Hepatocyte (in vitro differentiated cells): ENCODE results near the gene DEAF1. TPM values are rescaled to one million over a fixed set of nuclear protein-coding genes. Genes with fewer than 3 reads are reported as not detected.

Experiments
- DNase-seq: peaks from one replicate; pipeline ENCODE4 v3.0.0-alpha.2; 2016; ENCODE audit warnings: low spot score
- H2AFZ ChIP-seq: fragments of 200-600 bp; sonication (generic); 2 replicates; pipeline ENCODE4 v1.6.0; 2016; ENCODE audit warnings: antibody characterized with exemption, mild to moderate bottlenecking
- H3K27ac ChIP-seq: fragments of 200-600 bp; sonication (generic); 2 replicates; pipeline ENCODE4 v1.5.1; 2016; ENCODE audit warnings: mild to moderate bottlenecking
- H3K27me3 ChIP-seq: fragments of 200-600 bp; sonication (generic); 2 replicates; pipeline ENCODE4 v1.6.1; 2016
- H3K36me3 ChIP-seq: fragments of 200-600 bp; sonication (generic); replicated peaks from 2 replicates; pipeline ENCODE4 v1.5.1; 2016; ENCODE audit warnings: low read depth; ENCODE audit not compliant: insufficient read depth
- H3K4me1 ChIP-seq: fragments of 200-600 bp; sonication (generic); 2 replicates; pipeline ENCODE4 v1.5.1; 2016; ENCODE audit warnings: mild to moderate bottlenecking, moderate library complexity; ENCODE audit not compliant: insufficient read depth
- H3K4me2 ChIP-seq: fragments of 200-600 bp; sonication (generic); 2 replicates; pipeline ENCODE4 v1.6.0; 2016
- H3K4me3 ChIP-seq: fragments of 200-600 bp; sonication (generic); 2 replicates; pipeline ENCODE4 v1.5.1; 2016; ENCODE audit warnings: mild to moderate bottlenecking
- H3K79me2 ChIP-seq: fragments of 200-600 bp; sonication (generic); 2 replicates; pipeline ENCODE4 v1.6.0; 2017; ENCODE audit warnings: mild to moderate bottlenecking
- H3K9me2 ChIP-seq: fragments of 200-600 bp; sonication (generic); replicated peaks from 2 replicates; pipeline ENCODE4 v1.6.0; 2017; ENCODE audit warnings: mild to moderate bottlenecking; ENCODE audit not compliant: insufficient read depth
- H3K9me3 ChIP-seq: fragments of 200-600 bp; sonication (generic); 2 replicates; pipeline ENCODE4 v1.5.1; 2016; ENCODE audit warnings: low read depth, mild to moderate bottlenecking
- H4K20me1 ChIP-seq: fragments of 200-600 bp; sonication (generic); 2 replicates; pipeline ENCODE4 v1.6.0; 2016; ENCODE audit warnings: mild to moderate bottlenecking; ENCODE audit not compliant: insufficient read depth, poor library complexity, severe bottlenecking
- EZH2 ChIP-seq: fragments of 200-600 bp; sonication (generic); IDR thresholded peaks from 2 replicates; pipeline ENCODE4 v1.6.1; 2016; ENCODE audit warnings: antibody characterized with exemption, mild to moderate bottlenecking, borderline replicate concordance
- EZH2phosphoT487 ChIP-seq: fragments of 200-600 bp; sonication (generic); IDR thresholded peaks from one replicate; pipeline ENCODE4 v1.6.1; 2018; ENCODE audit warnings: antibody characterized with exemption, mild to moderate bottlenecking, low read depth, moderate library complexity; ENCODE audit not compliant: unreplicated experiment, severe bottlenecking
- WGBS: methylation state at CpG from one replicate; pipeline ENCODE4 v1.1.6; 2016; ENCODE audit warnings: low lambda C conversion rate; ENCODE audit errors: missing lambda C conversion rate; 5-methylcytosine and 5-hydroxymethylcytosine counted together
- polyA plus RNA-seq: library from polyadenylated mRNA; unstranded; fragments of >200 nt; fragmentation: Nextera tagmentation; extraction: Ambion mirVana; gene quantifications from 2 replicates; pipeline ENCODE4 v1.2.1, GENCODE V29; 2016
- total RNA-seq: library from RNA; depleted of rRNA; stranded (reverse); fragments of >200 nt; gene quantifications from 2 replicates; pipeline ENCODE4 v1.2.3, GENCODE V29; 2014
- TF ChIP-seq, protein P1 (sequence below): fragments of 200-600 bp; sonication (generic); IDR thresholded peaks from 2 replicates; pipeline ENCODE4 v1.5.1; 2016; ENCODE audit warnings: antibody characterized with exemption, mild to moderate bottlenecking; ENCODE audit not compliant: poor library complexity

Gene DEAF1
- total and polyA plus RNA-seq, 2 experiments from 2014 or later, result 27.2 to 59.1 TPM

DNA sequence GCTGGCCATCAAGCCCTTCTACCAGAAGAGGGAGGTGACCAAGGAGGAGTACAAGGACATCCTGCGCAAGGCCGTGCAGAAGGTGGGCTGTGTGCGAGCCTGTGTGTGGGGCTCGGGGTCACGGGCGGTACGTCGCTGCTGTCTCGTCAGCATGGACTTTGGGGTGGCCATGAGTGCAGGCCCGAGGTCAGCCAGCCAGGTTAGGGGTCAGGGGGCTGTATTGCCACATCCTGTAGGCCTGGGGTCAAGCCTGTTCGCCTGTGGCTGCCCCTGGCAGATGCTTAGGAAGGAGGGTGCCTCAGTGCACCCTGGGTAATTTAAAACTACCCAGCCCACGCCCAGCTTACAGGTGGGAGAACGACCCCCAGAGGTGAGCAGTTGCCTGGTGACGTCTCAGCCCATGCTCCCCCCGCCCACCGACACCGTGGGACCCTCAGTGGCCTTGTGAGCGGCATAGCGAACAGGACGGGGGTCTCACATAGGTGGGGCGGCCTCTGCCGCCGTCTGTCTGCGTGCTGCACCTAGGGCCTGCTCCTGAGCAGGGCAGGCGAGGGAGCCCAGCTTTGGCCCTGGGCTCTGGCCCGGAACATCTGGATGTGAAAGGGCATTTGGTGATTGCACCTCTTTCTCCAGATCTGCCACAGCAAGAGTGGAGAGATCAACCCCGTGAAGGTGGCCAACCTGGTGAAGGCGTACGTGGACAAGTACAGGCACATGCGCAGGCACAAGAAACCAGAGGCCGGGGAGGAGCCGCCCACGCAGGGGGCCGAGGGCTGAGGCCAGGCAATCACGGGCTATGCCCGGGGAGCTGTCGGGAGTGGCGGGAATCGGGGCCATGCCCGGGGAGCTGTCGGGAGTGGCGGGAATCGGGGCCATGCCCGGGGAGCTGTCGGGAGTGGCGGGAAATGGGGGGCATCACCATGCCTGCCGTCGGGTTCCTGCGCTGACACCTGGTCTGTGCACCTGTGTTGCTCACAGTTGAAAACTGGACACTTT lies 83.7 kb downstream of the DEAF1 start:
- WGBS, result 93% methylated on average over 49 of the region's 49 CpGs
- no peak for DNase-seq
- peaks cover 23% of the 10 kb centered on the region for H4K20me1 ChIP-seq
- no peaks in the 10 kb centered on the region for H3K27me3 ChIP-seq
- no peak overlapping the region for H3K4me3 ChIP-seq
- no peaks in the 10 kb centered on the region for H3K79me2 ChIP-seq
- H3K9me2 ChIP-seq, result no peaks in the 10 kb centered on the region
- TF ChIP-seq, protein P1, sequence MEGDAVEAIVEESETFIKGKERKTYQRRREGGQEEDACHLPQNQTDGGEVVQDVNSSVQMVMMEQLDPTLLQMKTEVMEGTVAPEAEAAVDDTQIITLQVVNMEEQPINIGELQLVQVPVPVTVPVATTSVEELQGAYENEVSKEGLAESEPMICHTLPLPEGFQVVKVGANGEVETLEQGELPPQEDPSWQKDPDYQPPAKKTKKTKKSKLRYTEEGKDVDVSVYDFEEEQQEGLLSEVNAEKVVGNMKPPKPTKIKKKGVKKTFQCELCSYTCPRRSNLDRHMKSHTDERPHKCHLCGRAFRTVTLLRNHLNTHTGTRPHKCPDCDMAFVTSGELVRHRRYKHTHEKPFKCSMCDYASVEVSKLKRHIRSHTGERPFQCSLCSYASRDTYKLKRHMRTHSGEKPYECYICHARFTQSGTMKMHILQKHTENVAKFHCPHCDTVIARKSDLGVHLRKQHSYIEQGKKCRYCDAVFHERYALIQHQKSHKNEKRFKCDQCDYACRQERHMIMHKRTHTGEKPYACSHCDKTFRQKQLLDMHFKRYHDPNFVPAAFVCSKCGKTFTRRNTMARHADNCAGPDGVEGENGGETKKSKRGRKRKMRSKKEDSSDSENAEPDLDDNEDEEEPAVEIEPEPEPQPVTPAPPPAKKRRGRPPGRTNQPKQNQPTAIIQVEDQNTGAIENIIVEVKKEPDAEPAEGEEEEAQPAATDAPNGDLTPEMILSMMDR, result no peak
- TF ChIP-seq EZH2, result no peak
- TF ChIP-seq EZH2phosphoT487, result no peak
- peaks cover 14% of the 10 kb centered on the region for H3K4me1 ChIP-seq
- no peak overlapping the region for H3K4me2 ChIP-seq
- no peaks in the 10 kb centered on the region for H3K9me3 ChIP-seq
- no peak overlapping the region for H2AFZ ChIP-seq
- no peaks in the 10 kb centered on the region for H3K36me3 ChIP-seq
- no peak overlapping the region for H3K27ac ChIP-seq

GRCh38 chr11:610146-610801 lies 84.7 kb downstream of the DEAF1 start:
- Histone ChIP-seq H3K4me3 (no peak overlapping the region), H3K27ac (no peak overlapping the region), H2AFZ (no peak overlapping the region), H3K4me1 (peaks cover 13% of the 10 kb centered on the region), H3K36me3 (no peaks in the 10 kb centered on the region), H3K4me2 (no peak overlapping the region), H3K9me2 (no peaks in the 10 kb centered on the region), H4K20me1 (peaks cover 23% of the 10 kb centered on the region), H3K9me3 (no peaks in the 10 kb centered on the region), H3K79me2 (no peaks in the 10 kb centered on the region), H3K27me3 (no peaks in the 10 kb centered on the region)
- no peak for DNase-seq
- TF ChIP-seq, protein P1, result no peak
- TF ChIP-seq EZH2phosphoT487 (no peak), EZH2 (no peak)
- WGBS, result 98% methylated on average over 11 of the region's 18 CpGs

DNA sequence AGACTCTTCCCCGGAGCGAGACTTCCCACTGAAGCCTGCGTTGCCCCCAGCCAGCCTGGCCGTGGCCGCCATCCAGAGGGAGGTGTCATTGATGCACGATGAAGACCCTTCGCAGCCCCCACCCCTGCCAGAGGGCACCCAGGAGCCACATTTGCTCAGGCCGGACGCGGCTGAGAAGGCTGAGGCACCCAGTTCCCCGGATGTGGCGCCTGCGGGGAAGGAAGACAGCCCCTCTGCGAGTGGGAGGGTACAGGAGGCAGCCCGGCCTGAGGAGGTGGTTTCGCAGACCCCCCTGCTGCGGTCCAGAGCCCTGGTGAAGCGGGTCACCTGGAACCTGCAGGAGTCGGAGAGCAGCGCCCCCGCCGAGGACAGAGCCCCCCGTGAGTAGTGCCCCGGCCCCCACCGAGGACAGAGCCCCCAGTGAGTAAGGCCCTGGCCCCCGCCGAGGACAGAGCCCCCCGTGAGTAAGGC lies 85.6 kb downstream of the DEAF1 start:
- TF ChIP-seq EZH2phosphoT487 (no peak), EZH2 (no peak)
- TF ChIP-seq, protein P1, result no peak
- Histone ChIP-seq H2AFZ (no peak overlapping the region), H3K9me3 (no peaks in the 10 kb centered on the region), H3K4me1 (peaks cover 5% of the 10 kb centered on the region), H4K20me1 (peaks cover 17% of the 10 kb centered on the region), H3K4me3 (no peak overlapping the region), H3K27me3 (no peaks in the 10 kb centered on the region), H3K36me3 (no peaks in the 10 kb centered on the region), H3K9me2 (no peaks in the 10 kb centered on the region), H3K27ac (no peak overlapping the region), H3K4me2 (no peak overlapping the region), H3K79me2 (no peaks in the 10 kb centered on the region)
- 94% methylated on average over 18 of the region's 28 CpGs for WGBS
- DNase-seq, result no peak
